Choroid plexus epithelial cell (primary cell): ENCODE results near the gene DDIAS.
A peak's percentile ranks its signal among the peaks of the same experiment; 100 is the strongest.

Source experiments
- DNase-seq: peaks from one replicate; pipeline ENCODE4 v3.0.0-alpha.2; 2010; ENCODE audit warnings: low read depth
- H3K4me3 ChIP-seq: 2 replicates; pipeline ENCODE4 v1.5.1; 2011; ENCODE audit warnings: low read depth, mild to moderate bottlenecking, control low read depth, low read length, moderate library complexity
- CTCF ChIP-seq: conservative IDR thresholded peaks from 2 replicates; pipeline ENCODE4 v1.5.1; 2011; ENCODE audit warnings: low read depth, mild to moderate bottlenecking, control low read depth, inconsistent platforms, low read length, moderate library complexity

Gene DDIAS

DNA sequence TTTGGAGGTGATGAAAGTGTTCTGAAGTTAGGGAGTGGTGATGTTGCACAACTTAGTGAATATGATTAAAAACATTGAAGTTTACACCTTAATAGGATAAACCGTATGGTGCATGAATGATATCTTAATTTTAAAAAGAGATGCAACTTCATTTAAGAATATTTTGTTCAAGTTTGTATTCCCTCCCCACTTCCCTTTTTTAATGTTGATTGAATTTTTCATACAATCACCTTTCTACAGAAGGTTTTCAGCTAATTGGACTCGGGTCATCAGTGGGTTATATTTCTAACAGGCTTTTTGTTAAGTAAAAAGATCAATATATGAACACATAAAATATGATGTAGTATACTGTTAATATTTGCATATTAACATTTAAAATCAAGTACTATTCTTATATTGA, 72.6 kb downstream of the DDIAS start:
- no peak for DNase-seq
- no peak overlapping the region for H3K4me3 ChIP-seq
- TF ChIP-seq CTCF: no peak

DNA sequence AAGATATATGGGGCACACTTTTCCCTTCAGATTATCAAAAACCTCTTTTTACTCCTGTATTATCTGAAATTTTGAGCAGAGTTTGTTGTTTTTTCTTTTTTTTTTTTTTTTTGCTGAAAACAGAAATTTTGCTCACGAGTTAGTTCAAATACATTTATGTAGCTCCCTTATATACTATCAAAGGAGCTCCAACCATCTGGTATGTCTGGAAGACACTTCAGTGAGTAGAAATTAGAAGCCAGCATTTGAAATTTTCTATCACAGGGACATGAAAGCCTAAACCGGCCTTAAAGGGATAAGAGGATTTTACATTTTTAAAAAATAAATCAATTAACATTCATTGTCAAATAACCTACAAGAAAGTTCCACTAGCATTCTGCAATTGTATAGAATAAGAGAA, 73.3 kb downstream of the DDIAS start:
- H3K4me3 ChIP-seq: no peak overlapping the region
- TF ChIP-seq CTCF: no peak
- no peak for DNase-seq

DNA sequence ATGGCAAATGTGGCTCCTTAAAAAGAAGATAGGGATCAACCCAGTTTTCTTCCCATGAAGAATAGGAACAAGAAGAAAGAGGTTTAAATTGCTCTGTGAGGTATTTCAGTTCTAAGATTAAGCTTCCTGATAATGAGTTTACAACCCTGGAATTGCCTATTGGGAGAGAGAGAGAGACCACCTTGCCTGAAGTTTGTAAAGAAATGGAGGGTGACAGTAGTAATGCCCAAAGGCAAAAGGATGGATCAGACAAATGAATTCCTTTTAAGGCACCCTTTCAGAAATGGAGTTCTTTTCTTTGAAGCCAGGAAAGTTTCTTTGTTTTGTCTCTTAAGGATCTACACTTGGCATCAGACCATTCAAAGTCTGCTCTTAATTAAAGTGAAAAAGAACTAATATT, 74.3 kb downstream of the DDIAS start:
- DNase-seq: no peak
- no peak for TF ChIP-seq CTCF
- H3K4me3 ChIP-seq: no peak overlapping the region

DNA sequence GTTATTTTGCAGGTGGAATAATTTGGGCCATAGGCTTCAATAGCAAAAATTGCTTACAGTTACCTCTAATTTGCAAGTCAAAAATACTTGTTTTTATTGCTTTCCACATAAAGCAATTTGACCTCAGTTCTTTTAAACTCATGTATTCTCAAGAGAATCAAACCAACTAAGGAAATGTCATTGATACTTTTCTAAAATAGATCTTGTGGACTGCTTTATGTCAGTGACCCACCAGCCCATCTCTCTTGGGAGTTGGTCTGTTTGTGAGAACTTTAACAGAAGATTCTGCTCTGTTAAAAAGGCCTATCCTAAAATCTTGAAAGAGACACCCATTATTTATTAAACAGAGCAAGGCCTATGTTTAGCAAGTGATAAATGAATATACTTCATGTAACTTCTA, 75.2 kb downstream of the DDIAS start:
- no peak for DNase-seq
- H3K4me3 ChIP-seq: no peak overlapping the region
- no peak for TF ChIP-seq CTCF

DNA sequence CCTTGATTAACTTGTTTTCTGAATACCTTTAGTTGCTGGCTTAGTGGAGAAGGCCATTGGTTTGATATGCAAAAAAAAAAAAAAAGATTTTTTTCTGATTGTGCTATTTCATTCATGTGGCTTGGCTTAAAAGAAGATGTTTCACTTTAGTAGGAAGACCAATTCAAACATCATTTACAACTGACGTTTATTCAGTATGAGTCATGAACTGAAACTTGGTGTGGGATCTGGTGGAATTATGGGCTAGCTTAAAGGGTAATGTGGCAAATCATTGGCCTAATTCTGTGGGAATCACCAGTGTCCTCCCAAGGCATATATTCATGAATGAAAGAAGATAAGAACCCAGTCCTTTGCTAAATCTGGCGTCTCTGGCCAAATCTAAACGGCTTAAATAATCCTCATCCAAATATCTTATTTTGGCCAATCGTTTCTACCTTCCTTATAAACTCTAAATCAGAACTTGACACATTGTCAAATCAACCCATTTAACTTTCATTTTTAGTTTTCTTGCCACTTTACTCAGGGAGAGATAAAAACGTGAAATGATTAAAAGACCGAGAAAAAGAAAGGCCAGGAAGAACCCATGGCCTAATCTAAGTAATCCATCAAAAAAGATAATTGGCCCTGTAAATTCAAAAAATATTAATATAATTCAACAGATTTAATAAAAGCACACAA, 77.0 kb downstream of the DDIAS start:
- no peak overlapping the region for H3K4me3 ChIP-seq
- TF ChIP-seq CTCF: no peak
- peak; percentile 72 for DNase-seq

DNA sequence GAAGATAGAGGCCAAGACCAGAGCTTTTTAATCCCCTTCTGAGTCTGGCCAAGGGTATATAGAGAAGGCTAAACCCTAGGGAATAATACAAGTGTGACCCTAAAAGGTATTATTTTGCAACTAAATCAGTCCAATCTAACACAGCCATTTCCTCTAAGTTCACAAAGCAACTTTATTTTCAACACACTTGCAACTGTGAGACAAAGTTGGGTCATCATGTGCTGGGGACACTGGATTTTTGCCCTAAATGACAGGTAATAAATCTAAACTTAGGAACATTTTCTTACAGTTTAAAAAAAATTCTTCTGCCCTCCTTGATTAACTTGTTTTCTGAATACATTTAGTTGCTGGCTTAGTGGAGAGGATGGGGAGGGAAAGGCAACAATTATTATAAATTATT, 78.3 kb downstream of the DDIAS start:
- H3K4me3 ChIP-seq: no peak overlapping the region

More for the DNA sequence above, 78.3 kb downstream of the DDIAS start:
- TF ChIP-seq CTCF: no peak
- DNase-seq: no peak
